Mammary epithelial cell (primary cell): Measurements from ENCODE around the gene SMTNL2.

Source experiments
- EZH2 ChIP-seq: IDR thresholded peaks from 2 replicates; pipeline ENCODE4 v1.6.1; 2012; ENCODE audit warnings: low read length, inconsistent platforms, borderline replicate concordance
- TF ChIP-seq, protein P1 (sequence below), 2 donors: IDR thresholded peaks in 1 of 2; conservative IDR thresholded peaks in 1 of 2; 2 replicates each; pipeline ENCODE4 v1.5.1; 2011 to 2012; ENCODE audit warnings: inconsistent platforms in 2 of 2, low read length in 2 of 2, mild to moderate bottlenecking in 2 of 2, control low read depth in 1 of 2, low read depth in 1 of 2; ENCODE audit not compliant: insufficient read depth in 1 of 2; ENCODE audit errors: extremely low read depth in 1 of 2

- TF ChIP-seq, protein P1, sequence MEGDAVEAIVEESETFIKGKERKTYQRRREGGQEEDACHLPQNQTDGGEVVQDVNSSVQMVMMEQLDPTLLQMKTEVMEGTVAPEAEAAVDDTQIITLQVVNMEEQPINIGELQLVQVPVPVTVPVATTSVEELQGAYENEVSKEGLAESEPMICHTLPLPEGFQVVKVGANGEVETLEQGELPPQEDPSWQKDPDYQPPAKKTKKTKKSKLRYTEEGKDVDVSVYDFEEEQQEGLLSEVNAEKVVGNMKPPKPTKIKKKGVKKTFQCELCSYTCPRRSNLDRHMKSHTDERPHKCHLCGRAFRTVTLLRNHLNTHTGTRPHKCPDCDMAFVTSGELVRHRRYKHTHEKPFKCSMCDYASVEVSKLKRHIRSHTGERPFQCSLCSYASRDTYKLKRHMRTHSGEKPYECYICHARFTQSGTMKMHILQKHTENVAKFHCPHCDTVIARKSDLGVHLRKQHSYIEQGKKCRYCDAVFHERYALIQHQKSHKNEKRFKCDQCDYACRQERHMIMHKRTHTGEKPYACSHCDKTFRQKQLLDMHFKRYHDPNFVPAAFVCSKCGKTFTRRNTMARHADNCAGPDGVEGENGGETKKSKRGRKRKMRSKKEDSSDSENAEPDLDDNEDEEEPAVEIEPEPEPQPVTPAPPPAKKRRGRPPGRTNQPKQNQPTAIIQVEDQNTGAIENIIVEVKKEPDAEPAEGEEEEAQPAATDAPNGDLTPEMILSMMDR (conservative IDR thresholded peaks at IDR 0.05 in 1 of 2, IDR thresholded peaks at IDR 0.05 in 1 of 2; ENCODE audit: extremely low read depth in 1 of 2, insufficient read depth in 1 of 2, low read depth in 1 of 2, low read length in 2 of 2) = no peak
- TF ChIP-seq EZH2 = no peak
Observed at GRCh38 chr17:4626734-4627256, 42.5 kb downstream of the SMTNL2 start.
